K562 (cell line): ENCODE measurements around the gene NOVA1.

ENCODE experiments used
- FOXK1 ChIP-seq: sonication (generic); formaldehyde crosslinking; IDR thresholded peaks from 2 replicates; pipeline ENCODE4 v1.8.0; 2022; ENCODE audit warnings: missing genetic modification reagents, mild to moderate bottlenecking, borderline replicate concordance
- POLR2A ChIP-seq: fragments of 450-650 bp; conservative IDR thresholded peaks from 2 replicates; pipeline ENCODE4 v1.6.1; 2016
- RUNX1 ChIP-seq: sonication (generic); IDR thresholded peaks from 2 replicates; pipeline ENCODE4 v1.6.1; 2016; ENCODE audit warnings: antibody characterized with exemption, low read depth
- SIX5 ChIP-seq, 2 experiments: IDR thresholded peaks; 2 replicates each; pipeline ENCODE4 v1.6.1; 2011; ENCODE audit warnings: low read length in 2 of 2, borderline replicate concordance in 1 of 2, low read depth in 1 of 2, mild to moderate bottlenecking in 1 of 2, moderate library complexity in 1 of 2; ENCODE audit not compliant: insufficient read depth in 1 of 2
- TF ChIP-seq, protein P1 (sequence below): sonication (generic); formaldehyde crosslinking; IDR thresholded peaks from 2 replicates; pipeline ENCODE4 v1.9.0; 2022; ENCODE audit warnings: mild to moderate bottlenecking, missing genetic modification reagents
- TF ChIP-seq, protein P2 (sequence below), 3 experiments: IDR thresholded peaks in 2 of 3; conservative IDR thresholded peaks in 1 of 3; 2 replicates each; pipeline ENCODE4 v1.5.1; 2011 to 2012; ENCODE audit warnings: low read length in 3 of 3, mild to moderate bottlenecking in 3 of 3, control low read depth in 2 of 3, improper control_type of control experiment in 1 of 3, inconsistent platforms in 1 of 3, low read depth in 1 of 3, mixed read lengths in 1 of 3, moderate library complexity in 1 of 3; ENCODE audit not compliant: insufficient read depth in 2 of 3

DNA sequence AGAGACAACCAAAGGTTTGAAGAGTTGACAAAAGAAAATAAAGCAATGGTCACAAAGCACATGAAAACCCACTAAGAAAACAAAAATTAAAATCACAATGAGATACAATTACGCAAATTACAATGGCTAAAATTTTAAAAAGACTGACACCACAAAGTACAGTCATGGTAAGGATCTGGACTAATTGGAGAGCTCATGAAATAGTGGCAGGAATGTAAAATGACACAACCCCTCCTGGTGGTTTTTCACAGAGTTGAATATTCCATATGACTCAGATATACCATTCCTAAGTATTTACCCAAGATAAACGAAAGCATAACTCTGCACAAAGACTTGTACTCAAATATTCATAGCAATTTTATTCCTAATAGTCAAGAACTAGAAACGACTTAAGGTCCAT lies 65.9 kb downstream of the NOVA1 start:
- TF ChIP-seq, protein P1, sequence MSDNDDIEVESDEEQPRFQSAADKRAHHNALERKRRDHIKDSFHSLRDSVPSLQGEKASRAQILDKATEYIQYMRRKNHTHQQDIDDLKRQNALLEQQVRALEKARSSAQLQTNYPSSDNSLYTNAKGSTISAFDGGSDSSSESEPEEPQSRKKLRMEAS (CRISPR knock-in tag): no peak
- TF ChIP-seq FOXK1 (no peak), SIX5 (IDR thresholded peaks at IDR 0.05; ENCODE audit: borderline replicate concordance in 1 of 2, insufficient read depth in 1 of 2, low read depth in 1 of 2, low read length in 2 of 2) (no peak), RUNX1 (no peak), POLR2A (no peak)
- TF ChIP-seq, protein P2, sequence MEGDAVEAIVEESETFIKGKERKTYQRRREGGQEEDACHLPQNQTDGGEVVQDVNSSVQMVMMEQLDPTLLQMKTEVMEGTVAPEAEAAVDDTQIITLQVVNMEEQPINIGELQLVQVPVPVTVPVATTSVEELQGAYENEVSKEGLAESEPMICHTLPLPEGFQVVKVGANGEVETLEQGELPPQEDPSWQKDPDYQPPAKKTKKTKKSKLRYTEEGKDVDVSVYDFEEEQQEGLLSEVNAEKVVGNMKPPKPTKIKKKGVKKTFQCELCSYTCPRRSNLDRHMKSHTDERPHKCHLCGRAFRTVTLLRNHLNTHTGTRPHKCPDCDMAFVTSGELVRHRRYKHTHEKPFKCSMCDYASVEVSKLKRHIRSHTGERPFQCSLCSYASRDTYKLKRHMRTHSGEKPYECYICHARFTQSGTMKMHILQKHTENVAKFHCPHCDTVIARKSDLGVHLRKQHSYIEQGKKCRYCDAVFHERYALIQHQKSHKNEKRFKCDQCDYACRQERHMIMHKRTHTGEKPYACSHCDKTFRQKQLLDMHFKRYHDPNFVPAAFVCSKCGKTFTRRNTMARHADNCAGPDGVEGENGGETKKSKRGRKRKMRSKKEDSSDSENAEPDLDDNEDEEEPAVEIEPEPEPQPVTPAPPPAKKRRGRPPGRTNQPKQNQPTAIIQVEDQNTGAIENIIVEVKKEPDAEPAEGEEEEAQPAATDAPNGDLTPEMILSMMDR (IDR thresholded peaks at IDR 0.05 in 2 of 3, conservative IDR thresholded peaks at IDR 0.05 in 1 of 3; ENCODE audit: insufficient read depth in 2 of 3, low read depth in 1 of 3, low read length in 3 of 3): no peak
